GM12891 (cell line): ENCODE results near the gene ZIC5.

ENCODE experiments used
- DNase-seq: peaks from one replicate; pipeline ENCODE4 v3.0.0; 2011; ENCODE audit warnings: low spot score; ENCODE audit not compliant: insufficient read length
- FAIRE-seq: peaks from 2 replicates; lab custom pipeline; 2011; peaks lifted over from hg19 to GRCh38; lab: Jason Lieb, UNC
- PAX5 ChIP-seq: IDR thresholded peaks from 2 replicates; pipeline ENCODE4 v1.6.1; 2011; ENCODE audit warnings: low read length, moderate library complexity, mild to moderate bottlenecking; ENCODE audit not compliant: insufficient read depth, severe bottlenecking
- POLR2A ChIP-seq: IDR thresholded peaks from 2 replicates; pipeline ENCODE4 v1.6.1; 2011; ENCODE audit warnings: low read depth, low read length, control low read depth
- POLR2AphosphoS5 ChIP-seq: IDR thresholded peaks from 2 replicates; pipeline ENCODE4 v1.6.1; 2011; ENCODE audit warnings: low read depth, low read length, control low read depth
- POU2F2 ChIP-seq: IDR thresholded peaks from 2 replicates; pipeline ENCODE4 v1.6.1; 2011; ENCODE audit warnings: low read depth, mild to moderate bottlenecking, control low read depth, low read length, moderate library complexity
- SPI1 ChIP-seq: IDR thresholded peaks from 2 replicates; pipeline ENCODE4 v1.6.1; 2011; ENCODE audit warnings: low read depth, low read length, control low read depth
- TAF1 ChIP-seq: IDR thresholded peaks from 2 replicates; pipeline ENCODE4 v1.6.1; 2011; ENCODE audit warnings: low read depth, low read length, control low read depth

Gene ZIC5

DNA sequence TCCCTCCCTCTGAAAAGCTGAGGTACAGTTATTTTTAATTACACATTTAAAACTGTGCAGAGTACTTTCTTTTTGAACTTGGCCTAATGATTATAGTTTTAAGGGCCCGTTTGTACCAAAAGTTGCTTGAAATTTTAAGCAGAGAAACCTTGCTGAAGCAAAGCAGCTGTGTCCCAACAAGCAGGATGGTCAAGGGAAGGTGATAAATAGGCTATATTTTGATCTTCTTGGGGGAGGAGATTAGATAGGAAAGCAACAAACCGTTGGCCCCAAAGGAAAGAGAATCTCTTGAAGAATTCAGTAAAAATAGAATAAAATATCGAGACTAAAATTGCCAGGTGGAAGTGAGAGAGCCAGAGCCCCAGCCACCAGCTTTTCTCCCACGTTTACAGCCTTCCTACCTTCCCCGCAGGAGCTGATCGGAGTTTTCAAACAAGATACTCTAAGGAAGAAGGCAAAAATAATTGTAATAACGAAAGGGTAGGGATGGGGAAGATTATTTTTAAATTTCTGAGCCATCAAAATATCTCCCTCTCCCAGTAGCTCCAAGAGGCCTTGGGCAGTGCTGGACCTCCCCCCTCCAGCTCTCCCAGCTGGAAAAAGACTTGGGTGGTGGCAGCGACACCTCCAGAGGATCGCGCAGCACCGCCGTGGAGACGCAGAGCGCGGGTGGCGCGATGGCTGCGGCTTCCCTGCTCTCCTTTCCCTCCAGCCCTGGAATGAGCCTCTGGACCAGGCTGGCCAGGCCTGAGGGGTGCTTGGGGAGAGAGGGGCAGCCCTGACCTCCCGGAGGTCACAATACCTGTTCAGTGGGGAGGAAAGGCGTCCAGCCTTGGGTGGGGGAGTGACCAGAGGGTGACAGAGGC, 15.8 kb upstream of the ZIC5 start:
- DNase-seq: no peak
- TF ChIP-seq POLR2A (no peak), PAX5 (no peak), POU2F2 (no peak), TAF1 (no peak), POLR2AphosphoS5 (no peak), SPI1 (no peak)
- FAIRE-seq: no peak

GRCh38 chr13:99986741-99987140, 15.2 kb upstream of the ZIC5 start:
- TF ChIP-seq TAF1 (no peak), PAX5 (no peak), POLR2A (no peak), POU2F2 (no peak), SPI1 (no peak), POLR2AphosphoS5 (no peak)
- no peak for FAIRE-seq
- DNase-seq: no peak

DNA sequence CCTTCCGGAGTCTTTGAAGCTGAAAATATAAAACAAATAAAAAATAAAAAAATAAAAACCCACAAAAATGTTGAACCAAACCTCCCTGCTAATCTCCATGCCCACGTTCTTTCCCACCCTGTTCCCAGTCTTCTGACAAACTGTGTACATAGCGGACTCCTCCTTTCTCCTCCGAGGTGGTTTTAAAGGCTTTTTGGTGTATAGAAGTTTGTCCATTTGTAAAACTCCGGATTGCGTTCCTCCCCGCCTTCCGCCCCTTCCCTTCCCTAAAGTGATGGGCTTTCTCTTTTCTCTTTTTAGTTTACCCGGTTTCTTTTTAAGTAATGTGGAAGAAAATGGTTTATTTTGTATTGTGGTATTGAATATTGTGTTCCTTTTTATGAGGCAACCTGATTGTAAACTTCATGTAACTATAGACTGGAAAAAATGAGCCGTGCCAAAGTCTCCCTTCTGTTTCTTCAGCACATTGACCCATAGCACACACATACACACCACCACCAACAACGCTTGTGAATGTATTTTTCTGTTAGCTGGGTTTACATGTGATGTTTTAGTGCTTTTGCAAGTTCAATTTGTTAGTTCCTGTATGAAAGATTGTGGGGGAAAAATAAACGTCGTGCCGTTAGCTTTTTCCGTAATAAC, 14.4 kb upstream of the ZIC5 start:
- DNase-seq: no peak
- TF ChIP-seq SPI1 (no peak), PAX5 (no peak), TAF1 (no peak), POLR2AphosphoS5 (no peak), POLR2A (no peak), POU2F2 (no peak)
- FAIRE-seq: no peak

GRCh38 chr13:99985241-99985874, 13.8 kb upstream of the ZIC5 start:
- TF ChIP-seq TAF1 (no peak), PAX5 (no peak), POLR2A (no peak), SPI1 (no peak), POU2F2 (no peak), POLR2AphosphoS5 (no peak)
- no peak for FAIRE-seq
- DNase-seq: no peak

DNA sequence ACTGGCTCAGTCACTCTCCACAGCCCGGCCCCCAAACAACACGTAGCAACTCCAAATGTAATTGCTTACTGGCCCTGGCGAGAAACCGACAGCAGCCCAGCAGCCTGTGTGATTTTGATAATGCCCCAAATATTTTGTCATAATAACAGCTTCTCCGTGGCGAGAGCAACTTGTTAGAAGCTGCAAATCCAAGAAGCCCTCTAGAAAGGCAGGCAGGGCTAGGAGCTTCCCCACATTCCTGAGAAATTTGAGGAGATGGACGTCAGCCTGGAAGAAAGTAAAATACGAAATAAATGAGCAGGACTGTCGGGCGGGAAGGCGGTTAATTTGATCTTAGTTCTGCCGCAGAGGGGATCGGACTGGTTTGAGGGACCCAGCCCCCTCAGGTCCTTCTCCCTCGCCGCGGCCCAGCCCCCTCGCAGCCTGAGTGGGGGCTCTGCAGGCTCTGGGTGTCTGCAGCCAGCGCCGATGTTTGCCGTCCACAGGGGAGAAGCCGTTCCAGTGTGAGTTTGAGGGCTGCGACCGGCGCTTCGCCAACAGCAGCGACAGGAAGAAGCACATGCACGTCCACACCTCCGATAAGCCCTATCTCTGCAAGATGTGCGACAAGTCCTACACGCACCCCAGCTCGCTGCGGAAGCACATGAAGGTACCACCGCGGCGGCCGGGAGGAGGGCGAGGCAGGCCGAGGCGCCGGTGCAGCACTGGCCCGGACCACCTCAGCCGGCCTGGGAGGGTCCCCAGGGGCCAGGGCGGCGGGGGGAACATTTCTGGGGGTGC, 13.1 kb upstream of the ZIC5 start:
- TF ChIP-seq PAX5: no peak
- TF ChIP-seq SPI1: no peak
- TF ChIP-seq POLR2A: no peak
- TF ChIP-seq POU2F2: no peak
- no peak for TF ChIP-seq TAF1
- TF ChIP-seq POLR2AphosphoS5: no peak
- DNase-seq (no peak), FAIRE-seq (no peak)

DNA sequence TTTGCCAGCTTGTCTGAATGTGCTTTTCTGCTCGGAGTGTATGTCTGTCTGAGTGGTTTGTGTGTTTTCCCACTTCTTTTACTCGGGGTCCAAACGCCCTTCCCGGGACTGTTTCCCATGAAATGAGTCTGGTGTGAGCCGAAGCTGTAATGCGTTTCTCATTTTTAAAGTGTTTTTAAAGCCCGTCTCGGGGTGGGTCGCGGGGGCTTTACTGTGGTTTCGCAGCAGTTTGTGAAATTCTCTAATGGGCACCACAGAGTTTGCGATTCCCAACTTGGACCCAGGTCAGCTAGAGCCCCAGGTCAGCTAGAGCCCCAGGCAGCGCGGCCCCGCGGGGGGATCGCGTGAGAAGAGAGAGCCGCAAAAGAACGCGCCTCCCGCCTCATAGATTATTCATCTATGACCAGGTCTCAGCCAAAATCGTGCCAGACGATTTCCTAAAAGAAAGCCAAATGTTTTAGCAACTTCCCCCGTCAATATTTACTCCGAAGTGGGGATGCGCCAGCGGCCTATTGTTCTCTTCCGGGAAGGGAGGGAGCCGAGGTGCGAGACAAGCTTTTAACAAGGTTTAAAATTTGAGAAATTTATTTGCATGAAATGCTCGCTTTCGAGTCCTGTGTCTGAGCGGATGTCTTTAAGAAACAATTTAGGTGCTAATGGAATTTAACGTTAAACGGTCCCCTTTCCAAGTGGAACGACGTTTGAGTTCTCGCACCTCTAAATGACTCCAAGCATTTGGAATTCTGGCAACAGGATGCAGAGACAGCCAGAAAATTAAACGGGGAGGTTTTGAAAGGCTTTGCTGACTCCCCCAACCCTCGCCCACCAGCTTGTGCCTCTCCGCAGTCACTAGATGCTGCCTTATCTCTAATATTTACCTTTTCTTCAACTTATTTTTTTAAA, 12.2 kb upstream of the ZIC5 start:
- DNase-seq: no peak
- TF ChIP-seq PAX5 (no peak), POU2F2 (no peak), POLR2A (no peak), TAF1 (no peak), POLR2AphosphoS5 (no peak), SPI1 (no peak)
- no peak for FAIRE-seq

DNA sequence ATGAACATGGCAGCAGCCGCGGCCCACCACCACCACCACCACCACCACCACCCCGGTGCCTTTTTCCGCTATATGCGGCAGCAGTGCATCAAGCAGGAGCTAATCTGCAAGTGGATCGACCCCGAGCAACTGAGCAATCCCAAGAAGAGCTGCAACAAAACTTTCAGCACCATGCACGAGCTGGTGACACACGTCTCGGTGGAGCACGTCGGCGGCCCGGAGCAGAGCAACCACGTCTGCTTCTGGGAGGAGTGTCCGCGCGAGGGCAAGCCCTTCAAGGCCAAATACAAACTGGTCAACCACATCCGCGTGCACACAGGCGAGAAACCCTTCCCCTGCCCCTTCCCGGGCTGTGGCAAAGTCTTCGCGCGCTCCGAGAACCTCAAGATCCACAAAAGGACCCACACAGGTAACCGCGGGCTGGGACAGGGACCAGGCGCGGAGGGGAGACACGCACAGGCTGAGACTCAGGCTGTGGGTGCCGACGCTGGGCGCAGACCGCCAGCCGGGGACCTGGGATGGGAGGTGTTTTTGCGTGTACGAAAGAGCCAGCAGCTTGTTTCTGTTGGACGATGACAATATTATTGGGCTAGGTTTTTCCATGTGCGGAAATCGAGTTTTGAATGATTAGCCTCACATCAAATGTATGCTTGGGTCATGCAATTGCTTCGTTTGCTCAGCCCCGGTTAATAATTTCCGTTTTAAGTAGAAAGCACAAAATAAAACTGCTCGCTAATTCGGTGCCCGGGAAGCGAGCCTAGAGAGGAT, 11.3 kb upstream of the ZIC5 start:
- TF ChIP-seq POLR2A: no peak
- TF ChIP-seq SPI1: no peak
- no peak for TF ChIP-seq POLR2AphosphoS5
- no peak for TF ChIP-seq PAX5
- no peak for TF ChIP-seq TAF1
- no peak for TF ChIP-seq POU2F2
- no peak for FAIRE-seq
- DNase-seq: no peak
